Brain microvascular endothelial cell (primary cell): Measurements from ENCODE around the gene AFF1.

ENCODE experiments used
- DNase-seq: peaks from one replicate; pipeline ENCODE4 v3.0.0-alpha.2; 2020
- H3K27ac ChIP-seq: fragments of 250-450 bp; sonication (Bioruptor Pico); 2 replicates; pipeline ENCODE4 v1.5.1; 2020; ENCODE audit warnings: mild to moderate bottlenecking, moderate library complexity
- H3K27me3 ChIP-seq: fragments of 250-450 bp; sonication (Bioruptor Pico); replicated peaks from 2 replicates; pipeline ENCODE4 v1.5.1; 2020; ENCODE audit warnings: mild to moderate bottlenecking
- H3K36me3 ChIP-seq: fragments of 250-450 bp; sonication (Bioruptor Pico); replicated peaks from 2 replicates; pipeline ENCODE4 v1.5.1; 2020; ENCODE audit warnings: mild to moderate bottlenecking
- H3K4me3 ChIP-seq: 2 replicates; pipeline ENCODE4 v1.5.1; 2011; ENCODE audit warnings: low read depth, mild to moderate bottlenecking, control low read depth, low read length, moderate library complexity
- CTCF ChIP-seq: IDR thresholded peaks from 2 replicates; pipeline ENCODE4 v1.5.1; 2011; ENCODE audit warnings: low read depth, mild to moderate bottlenecking, moderate library complexity, low read length, control low read depth, inconsistent platforms; ENCODE audit errors: missing control alignments
- in situ Hi-C: cut with HindIII; loops from 2 replicates; pipeline ENCODE4 v1.10.0; 2017; ENCODE audit warnings: low sequenced_read_pairs, low pct_ligation_motif_present

The AFF1 gene

GRCh38 chr4:86955888-86956451 lies 21.2 kb downstream of the AFF1 start:
- Histone ChIP-seq H3K36me3 (no peaks in the 10 kb centered on the region), H3K27ac (no peak overlapping the region), H3K27me3 (no peaks in the 10 kb centered on the region), H3K4me3 (no peak overlapping the region)
- no peak for DNase-seq
- TF ChIP-seq CTCF = no peak
- in situ Hi-C loops = no loop called here

GRCh38 chr4:86957215-86957614 lies 22.4 kb downstream of the AFF1 start:
- DNase-seq = peak; percentile 49

GRCh38 chr4:86959588-86960500 lies 25.0 kb downstream of the AFF1 start:
- in situ Hi-C loops = no loop called here

More at GRCh38 chr4:86957215-86957614, 22.4 kb downstream of the AFF1 start:
- Histone ChIP-seq H3K27me3 (no peaks in the 10 kb centered on the region), H3K27ac (no peak overlapping the region), H3K36me3 (no peaks in the 10 kb centered on the region), H3K4me3 (no peak overlapping the region)
- no peak for TF ChIP-seq CTCF
- in situ Hi-C loops = no loop called here

GRCh38 chr4:86960557-86960961 lies 25.7 kb downstream of the AFF1 start:
- Histone ChIP-seq H3K27me3 (no peaks in the 10 kb centered on the region), H3K36me3 (no peaks in the 10 kb centered on the region), H3K4me3 (no peak overlapping the region), H3K27ac (no peak overlapping the region)
- in situ Hi-C loops = no loop called here
- no peak for TF ChIP-seq CTCF
- no peak for DNase-seq

More at GRCh38 chr4:86959588-86960500, 25.0 kb downstream of the AFF1 start:
- H3K27me3 ChIP-seq = no peaks in the 10 kb centered on the region
- H3K4me3 ChIP-seq = no peak overlapping the region
- DNase-seq = no peak
- no peak overlapping the region for H3K27ac ChIP-seq
- TF ChIP-seq CTCF = no peak
- no peaks in the 10 kb centered on the region for H3K36me3 ChIP-seq

GRCh38 chr4:86961116-86961515 lies 26.3 kb downstream of the AFF1 start:
- DNase-seq = no peak
- Histone ChIP-seq H3K36me3 (no peaks in the 10 kb centered on the region), H3K27ac (no peak overlapping the region), H3K27me3 (no peaks in the 10 kb centered on the region), H3K4me3 (no peak overlapping the region)
- TF ChIP-seq CTCF = no peak
- in situ Hi-C loops = no loop called here
